Measurements from ENCODE around the gene SLC9A8. TPM values are rescaled to one million over a fixed set of nuclear protein-coding genes. Genes with fewer than 3 reads are reported as not detected.
A peak's percentile ranks its signal among the peaks of the same experiment; 100 is the strongest.

Gene SLC9A8
- total and polyA plus RNA-seq, 9 of the 15 experiments (the other 6 are each of a cell fraction or from before 2014, with no cell fraction given) = 0.56 to 9.7 (median 5.0) TPM

- no peak for TF ChIP-seq ATF3 (IDR thresholded peaks at IDR 0.05)
- no peak for TF ChIP-seq ATF3 (CRISPR knock-in tag; conservative IDR thresholded peaks at IDR 0.05)
- no peak for TF ChIP-seq RBM25 (IDR thresholded peaks at IDR 0.05; ENCODE audit: low read depth, low read length, severe bottlenecking)
- no peak for TF ChIP-seq ILK (tag; IDR thresholded peaks at IDR 0.05; ENCODE audit: borderline replicate concordance, low read depth)
- no peak for TF ChIP-seq HIVEP1 (CRISPR knock-in tag; IDR thresholded peaks at IDR 0.05)
- no peak for TF ChIP-seq ZNF143 (CRISPR knock-in tag; IDR thresholded peaks at IDR 0.05)
- no peak for TF ChIP-seq FOXK2 (conservative IDR thresholded peaks at IDR 0.05 in 1 of 2, IDR thresholded peaks at IDR 0.05 in 1 of 2; ENCODE audit: low read depth in 2 of 2)
- no peak for TF ChIP-seq NR2F6 (CRISPR knock-in tag; IDR thresholded peaks at IDR 0.05)
- TF ChIP-seq RBM39 (optimal IDR thresholded peaks at IDR 0.05; ENCODE audit: low read depth, low read length) = no peak
- TF ChIP-seq FOXJ3 (CRISPR knock-in tag; IDR thresholded peaks at IDR 0.05) = no peak
- no peak for TF ChIP-seq MLX (CRISPR knock-in tag; conservative IDR thresholded peaks at IDR 0.05)
- 0 out of 2 replicates have a peak, but pooled peaks have one; percentile 6 for TF ChIP-seq EP300 (IDR thresholded peaks at IDR 0.05; ENCODE audit: low read length)
- no peak for TF ChIP-seq TAF15 (IDR thresholded peaks at IDR 0.05; ENCODE audit: low read depth, low read length)
- peak; percentile 29; the same call in 1 of the 2 replicates for TF ChIP-seq MYC (IDR thresholded peaks at IDR 0.05; ENCODE audit: low read depth, low read length)
- TF ChIP-seq MYC (CRISPR knock-in tag; IDR thresholded peaks at IDR 0.05; ENCODE audit: borderline replicate concordance, low read depth) = no peak
- TF ChIP-seq PRMT5 (CRISPR knock-in tag; IDR thresholded peaks at IDR 0.05) = no peak
- TF ChIP-seq ETV5 (CRISPR knock-in tag; IDR thresholded peaks at IDR 0.05; ENCODE audit: low read depth) = no peak
- no peak for TF ChIP-seq ZNF41 (CRISPR knock-in tag; conservative IDR thresholded peaks at IDR 0.05)
- TF ChIP-seq CHAMP1 (IDR thresholded peaks at IDR 0.05) = no peak
- no peak for TF ChIP-seq ZNF311 (CRISPR knock-in tag; IDR thresholded peaks at IDR 0.05)
- TF ChIP-seq ZNF280A (IDR thresholded peaks at IDR 0.05; ENCODE audit: low read depth, partially characterized antibody) = no peak
Observed at GRCh38 chr20:49785852-49786175, 26.8 kb upstream of the SLC9A8 start (continued).

Data from K562 (cell line).